Central memory CD4-positive, alpha-beta T cell (primary cell): ENCODE data around the gene VPS18.

Experiments
- DNase-seq: peaks from one replicate; pipeline ENCODE4 v3.0.0; 2022

Gene VPS18

DNA sequence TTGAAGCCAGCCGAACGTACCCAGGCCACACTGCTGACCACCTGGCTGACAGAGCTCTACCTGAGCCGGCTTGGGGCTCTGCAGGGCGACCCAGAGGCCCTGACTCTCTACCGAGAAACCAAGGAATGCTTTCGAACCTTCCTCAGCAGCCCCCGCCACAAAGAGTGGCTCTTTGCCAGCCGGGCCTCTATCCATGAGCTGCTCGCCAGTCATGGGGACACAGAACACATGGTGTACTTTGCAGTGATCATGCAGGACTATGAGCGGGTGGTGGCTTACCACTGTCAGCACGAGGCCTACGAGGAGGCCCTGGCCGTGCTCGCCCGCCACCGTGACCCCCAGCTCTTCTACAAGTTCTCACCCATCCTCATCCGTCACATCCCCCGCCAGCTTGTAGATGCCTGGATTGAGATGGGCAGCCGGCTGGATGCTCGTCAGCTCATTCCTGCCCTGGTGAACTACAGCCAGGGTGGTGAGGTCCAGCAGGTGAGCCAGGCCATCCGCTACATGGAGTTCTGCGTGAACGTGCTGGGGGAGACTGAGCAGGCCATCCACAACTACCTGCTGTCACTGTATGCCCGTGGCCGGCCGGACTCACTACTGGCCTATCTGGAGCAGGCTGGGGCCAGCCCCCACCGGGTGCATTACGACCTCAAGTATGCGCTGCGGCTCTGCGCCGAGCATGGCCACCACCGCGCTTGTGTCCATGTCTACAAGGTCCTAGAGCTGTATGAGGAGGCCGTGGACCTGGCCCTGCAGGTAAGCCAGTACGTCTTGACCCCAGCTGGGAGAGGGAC lies 6.2 kb downstream of the VPS18 start:
- no peak for DNase-seq

DNA sequence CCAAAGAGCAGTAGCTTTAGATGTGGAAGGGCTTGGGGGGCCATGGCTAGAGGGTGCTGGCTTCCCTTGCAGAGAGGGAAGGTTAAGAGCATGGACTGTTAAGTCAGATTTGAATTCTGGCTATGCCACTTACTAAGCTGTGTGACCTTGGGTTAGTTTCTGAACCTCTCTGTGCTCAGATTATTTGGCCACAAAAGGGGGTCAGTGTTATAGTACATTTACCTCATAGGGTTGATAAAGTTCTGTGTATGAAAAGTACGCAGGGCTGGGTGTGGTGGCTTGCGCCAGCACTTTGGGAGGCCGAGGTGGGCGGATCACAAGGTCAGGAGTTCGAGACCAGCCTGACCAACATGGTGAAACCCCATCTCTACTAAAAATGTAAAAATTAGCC lies 6.8 kb downstream of the VPS18 start:
- DNase-seq, result no peak

DNA sequence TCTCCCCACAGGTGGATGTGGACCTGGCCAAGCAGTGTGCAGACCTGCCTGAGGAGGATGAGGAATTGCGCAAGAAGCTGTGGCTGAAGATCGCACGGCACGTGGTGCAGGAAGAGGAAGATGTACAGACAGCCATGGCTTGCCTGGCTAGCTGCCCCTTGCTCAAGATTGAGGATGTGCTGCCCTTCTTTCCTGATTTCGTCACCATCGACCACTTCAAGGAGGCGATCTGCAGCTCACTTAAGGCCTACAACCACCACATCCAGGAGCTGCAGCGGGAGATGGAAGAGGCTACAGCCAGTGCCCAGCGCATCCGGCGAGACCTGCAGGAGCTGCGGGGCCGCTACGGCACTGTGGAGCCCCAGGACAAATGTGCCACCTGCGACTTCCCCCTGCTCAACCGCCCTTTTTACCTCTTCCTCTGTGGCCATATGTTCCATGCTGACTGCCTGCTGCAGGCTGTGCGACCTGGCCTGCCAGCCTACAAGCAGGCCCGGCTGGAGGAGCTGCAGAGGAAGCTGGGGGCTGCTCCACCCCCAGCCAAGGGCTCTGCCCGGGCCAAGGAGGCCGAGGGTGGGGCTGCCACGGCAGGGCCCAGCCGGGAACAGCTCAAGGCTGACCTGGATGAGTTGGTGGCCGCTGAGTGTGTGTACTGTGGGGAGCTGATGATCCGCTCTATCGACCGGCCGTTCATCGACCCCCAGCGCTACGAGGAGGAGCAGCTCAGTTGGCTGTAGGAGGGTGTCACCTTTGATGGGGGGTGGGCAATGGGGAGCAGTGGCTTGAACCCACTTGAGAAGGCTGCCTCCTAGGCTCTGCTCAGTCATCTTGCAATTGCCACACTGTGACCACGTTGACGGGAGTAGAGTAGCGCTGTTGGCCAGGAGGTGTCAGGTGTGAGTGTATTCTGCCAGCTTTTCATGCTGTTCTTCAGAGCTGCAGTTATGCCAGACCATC lies 8.6 kb downstream of the VPS18 start:
- DNase-seq, result no peak

DNA sequence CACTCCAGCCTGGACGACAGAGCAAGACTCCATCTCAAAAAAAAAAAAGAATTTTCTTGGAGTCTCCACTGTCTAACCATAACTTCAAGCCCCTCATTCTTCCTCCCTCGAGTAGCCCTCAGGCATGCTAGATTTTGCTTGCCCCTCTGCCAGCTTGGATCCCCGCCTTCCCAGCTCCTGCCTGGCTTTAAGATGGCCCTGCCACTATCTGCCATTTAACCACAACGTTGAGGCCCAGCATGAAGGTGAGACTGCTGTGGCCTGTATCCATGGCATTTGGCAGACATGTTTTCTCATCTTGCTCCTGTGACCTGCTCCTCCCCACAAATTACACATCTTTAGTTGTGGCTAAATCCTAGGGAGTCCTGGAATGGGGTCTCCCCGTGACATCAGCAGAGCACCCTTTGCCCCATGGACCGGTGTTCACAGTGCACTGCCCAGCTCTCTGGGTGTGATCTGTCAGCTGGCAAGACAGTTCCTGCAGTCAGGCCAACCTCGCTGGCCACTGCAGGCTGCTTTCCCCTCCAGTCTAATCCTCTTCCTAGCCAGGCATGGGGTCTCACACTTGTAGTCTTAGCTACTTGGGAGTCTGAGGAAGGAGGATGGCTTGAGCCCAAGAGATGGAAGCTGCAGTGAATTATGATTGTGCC lies 10.4 kb downstream of the VPS18 start:
- DNase-seq, result no peak

DNA sequence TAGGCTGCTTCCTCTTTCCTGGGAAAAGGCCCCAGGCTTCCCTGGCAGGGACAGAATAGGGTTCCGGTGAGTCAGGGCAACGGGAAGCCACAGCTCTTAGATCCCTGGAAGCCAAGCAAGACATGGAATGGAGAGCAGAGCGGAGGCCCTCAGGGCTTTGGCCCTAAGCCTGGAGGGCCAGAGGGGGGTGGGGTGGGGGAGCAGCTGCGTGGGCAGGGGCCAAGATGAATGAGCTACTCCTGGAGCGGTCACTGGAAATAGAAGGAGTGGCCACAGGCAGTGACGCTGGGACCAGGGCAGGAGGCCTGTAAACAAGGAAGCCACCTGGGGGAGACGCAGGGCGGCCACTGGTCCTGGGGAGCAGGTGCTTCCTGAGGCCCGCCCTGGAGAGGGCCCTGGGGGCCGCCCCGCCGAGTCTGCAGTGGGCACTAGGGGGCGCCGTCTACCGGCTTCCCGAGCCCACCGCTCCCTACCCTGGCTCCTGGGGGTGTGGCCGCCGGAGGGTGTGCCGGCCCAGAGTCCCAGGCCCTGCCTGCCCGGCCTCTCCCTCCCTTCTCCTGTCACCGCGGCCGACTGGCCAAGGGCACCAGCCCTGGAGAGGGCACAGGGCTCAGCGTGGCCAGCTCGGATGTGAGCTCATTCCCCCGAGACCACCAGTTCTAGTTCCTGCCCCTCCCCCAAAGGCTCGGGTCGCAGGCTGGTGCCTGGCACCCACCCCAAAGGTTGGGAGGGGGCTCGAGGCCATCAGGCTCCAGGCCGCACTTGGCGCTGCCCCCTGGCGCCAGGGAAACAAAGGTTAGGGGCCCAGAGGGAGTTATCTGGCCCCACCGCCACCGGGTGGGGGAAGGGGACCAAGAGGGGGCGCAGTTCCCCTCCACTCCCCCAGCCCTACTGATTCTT lies 12.1 kb downstream of the VPS18 start:
- DNase-seq, result peak; percentile 63

DNA sequence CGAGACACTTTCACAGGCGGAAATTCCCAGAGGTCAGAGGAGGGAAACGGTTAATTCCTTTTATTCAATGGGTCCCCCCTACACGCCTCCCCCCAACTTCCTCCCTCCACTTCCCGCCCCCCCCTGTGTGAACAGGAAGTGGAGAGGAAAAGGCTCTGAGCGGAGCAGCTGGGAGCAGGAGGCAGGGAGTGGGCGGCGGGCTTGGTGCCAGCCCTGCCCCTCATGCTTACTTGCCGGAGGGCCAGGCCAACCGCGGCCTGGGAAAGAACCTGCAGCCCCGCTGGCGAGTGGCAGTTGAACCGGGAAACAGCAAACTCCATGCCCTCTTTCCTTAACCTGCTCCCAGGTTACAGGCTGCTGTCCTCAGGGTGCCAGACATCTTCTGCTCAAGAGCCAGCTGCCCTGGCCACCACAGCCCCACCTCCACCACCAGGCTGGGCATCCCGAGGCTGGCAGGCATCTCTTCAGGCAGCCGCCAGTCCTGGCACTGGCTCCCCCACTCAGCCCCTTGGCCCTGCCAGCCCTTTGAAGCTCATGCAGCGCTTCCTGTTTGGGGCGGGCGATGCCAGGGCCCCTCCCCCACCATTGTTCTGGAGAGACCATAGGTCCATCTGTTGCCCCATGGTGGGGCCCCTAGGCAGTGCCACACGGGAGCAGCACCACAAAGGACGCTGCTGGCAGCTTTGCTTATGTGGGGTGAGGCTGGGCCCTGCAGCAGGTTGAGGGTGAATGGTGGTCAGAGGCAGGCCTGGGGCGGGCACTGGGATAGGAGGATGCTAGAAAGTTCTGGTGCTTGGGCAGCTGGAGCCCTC lies 12.9 kb downstream of the VPS18 start:
- DNase-seq, result peak; percentile 54

DNA sequence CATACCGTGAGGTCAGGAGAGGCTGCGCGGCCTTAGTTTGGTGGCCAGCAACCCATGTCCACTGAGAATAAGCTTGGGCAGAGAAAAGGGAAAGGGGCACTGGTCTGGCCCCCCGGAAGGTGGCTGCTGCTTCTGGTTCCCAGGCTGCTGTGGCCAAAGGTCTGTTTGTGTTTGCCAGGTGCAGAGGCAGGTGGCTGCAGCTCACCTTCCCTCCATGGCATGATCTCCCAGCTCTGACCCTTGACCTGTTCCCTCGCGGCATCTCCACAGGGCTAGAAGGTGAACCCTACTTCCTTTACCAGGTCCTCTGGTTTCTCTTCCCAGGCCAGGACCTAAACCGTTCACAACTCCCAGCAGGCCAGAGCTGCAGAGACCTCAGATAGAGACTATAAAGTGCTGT lies 13.8 kb downstream of the VPS18 start:
- DNase-seq, result no peak

DNA sequence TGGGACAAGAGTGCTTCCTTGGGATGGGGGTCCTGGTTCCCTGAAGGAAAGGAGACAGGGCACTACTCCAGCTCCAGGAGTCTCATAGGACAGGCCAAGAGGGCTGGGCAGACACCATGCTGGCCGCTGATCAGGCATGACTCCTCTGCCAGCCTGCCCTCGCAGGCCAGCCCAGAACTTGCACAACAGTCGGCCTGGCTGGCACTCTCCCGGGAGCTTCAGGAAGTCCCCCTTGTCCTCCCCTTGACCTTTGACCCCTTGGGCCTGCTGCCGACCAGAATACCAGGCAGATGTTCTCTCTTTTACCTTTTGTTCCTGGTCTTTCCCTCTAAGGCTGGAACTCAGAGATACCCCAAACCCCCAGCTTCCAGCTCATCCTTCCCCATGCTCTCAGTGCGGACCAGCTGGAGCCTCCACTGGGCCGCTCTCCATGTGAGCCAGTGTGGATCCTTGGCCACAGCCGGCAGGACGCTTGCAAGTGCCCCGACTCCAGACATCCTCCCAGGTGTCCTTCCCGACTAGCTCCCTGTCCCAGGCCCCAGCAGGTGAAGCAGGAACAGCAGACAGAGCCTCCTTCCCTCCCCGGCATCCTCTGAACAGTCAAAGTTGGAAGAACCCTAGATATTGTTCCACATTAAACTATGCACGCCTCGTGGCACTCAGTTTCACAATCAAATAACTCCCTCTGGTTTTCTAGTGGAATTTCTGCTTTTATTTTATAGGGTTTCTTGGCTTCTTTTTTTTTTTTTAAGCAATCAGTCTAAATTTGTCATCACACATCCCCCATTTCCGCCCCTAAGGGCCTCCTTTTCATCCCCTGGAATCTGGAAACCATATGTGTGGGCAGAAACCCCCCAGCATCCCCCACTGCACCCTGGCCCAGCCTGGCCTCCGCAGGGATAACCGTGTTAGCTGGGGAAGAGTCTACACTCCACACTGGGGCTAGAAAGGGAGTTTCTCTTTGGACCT lies 15.7 kb downstream of the VPS18 start:
- DNase-seq, result no peak

DNA sequence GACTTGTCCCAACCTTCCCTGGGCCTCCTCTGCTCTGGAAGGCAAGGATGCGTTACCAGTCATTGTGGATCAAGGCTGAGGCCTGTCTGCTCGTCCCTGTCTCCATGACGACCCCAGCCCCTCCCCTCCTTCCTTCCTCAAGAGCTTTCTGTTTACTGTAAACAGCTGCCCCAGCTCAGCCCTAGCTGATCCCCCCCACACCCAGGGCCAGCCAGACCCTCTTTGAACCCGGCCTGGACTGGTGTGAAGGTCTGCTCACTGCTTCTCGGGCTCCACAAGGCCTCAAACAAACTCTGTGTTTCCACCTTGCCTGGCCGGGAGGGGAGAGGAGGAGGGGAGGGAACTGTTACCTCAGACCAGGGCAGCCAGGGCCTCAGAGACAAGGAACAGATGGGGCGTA lies 16.9 kb downstream of the VPS18 start:
- DNase-seq, result no peak

DNA sequence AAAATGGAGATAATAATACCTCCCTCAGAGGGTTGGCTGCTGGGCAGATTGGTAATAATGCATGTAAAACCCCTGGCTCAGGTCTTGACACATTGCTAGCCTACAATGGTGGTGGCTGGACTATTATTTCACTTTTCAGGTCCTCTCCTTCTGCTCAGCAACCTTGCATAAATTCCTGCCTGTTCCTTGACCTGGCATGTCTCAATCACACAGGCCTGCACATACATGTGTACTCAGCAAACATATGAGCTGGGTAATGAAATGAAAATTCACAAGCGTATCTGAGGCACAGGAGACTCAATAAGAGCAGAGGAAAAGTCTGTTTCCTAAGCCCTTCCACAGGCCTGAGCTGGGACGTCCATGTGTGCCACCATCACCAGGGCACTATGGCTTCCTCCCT lies 17.4 kb downstream of the VPS18 start:
- DNase-seq, result no peak

DNA sequence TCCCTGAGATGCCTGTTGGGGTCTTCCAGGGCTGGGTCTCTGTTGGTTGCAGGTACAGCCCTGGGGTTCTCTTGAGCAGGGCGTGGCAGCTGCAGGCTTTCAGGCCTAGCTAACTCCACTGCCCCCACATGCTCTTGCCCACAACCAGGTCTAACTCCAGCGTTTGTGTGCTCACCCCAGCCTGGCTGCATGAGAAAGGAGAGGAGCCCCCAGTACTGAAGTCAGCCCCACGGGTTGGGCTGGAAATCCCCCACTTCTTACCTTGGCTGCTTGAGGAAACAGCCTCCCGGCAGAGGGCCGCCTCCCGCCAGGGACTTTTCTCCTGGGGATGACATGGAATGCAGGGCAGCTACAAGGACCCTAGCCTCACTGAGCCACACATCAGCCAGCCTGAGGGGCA lies 18.2 kb downstream of the VPS18 start:
- DNase-seq, result no peak

DNA sequence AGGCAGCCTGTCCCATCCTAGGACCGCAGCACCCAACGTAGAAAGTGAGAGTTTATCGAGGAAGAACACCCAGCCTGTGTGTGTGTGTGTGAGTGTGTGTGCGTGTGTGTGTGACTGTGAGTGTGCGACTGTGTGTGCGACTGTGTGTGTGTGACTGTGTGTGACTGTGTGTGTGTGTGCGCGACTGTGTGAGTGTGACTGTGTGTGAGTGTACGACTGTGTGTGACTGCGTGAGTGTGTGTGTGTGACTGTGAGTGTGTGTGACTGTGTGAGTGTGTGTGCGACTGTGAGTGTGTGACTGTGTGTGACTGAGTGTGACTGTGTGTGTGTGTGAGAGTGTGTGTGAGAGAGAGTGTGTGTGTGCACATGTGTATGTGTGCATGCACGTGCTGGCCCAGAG lies 19.8 kb downstream of the VPS18 start:
- DNase-seq, result no peak

DNA sequence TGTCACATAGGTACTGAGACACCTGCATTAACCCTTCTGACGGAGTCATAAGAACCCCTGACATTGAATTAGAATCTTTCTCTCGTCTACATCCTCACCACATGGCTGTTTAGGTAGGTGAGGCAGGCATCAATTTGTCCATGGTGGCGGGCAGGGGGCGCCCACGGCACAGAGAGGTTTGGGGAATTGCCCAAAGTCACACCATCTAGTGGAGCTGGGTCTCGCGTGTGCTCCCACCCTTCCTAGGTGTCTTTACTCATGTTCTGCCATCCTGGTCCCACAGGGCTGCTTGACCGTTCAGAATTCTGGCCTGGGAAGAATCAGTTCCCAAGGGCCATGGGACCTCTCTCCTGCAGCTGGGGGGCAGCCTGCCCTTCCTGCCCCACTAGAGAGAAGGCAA lies 20.2 kb downstream of the VPS18 start:
- no peak for DNase-seq

DNA sequence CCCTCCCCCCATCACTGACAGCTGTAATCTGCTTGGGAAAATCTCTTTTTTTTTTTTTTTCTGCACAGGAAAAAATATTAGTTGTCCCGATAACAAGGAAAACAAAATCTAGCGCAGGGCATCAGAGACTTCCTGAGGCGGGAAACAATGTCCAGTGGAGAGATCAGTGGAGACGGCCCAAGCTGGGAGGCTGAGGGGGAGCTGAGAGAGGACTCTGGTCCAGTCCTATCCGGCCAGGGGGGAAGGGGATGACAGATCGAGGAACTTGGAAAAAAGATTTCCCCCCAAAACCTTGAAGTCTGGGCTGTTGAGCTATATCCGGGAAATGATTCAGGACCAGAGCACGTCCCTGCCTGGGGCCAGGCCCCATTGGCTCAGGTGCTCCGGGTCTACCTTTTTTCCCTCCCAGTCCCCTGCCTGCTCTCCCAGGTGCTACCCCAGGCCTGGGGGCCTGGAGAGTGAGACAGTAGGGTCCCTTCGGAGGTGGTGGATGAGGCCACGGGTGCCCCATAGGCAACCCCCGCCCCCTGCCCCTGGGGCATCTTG lies 20.9 kb downstream of the VPS18 start:
- DNase-seq, result no peak

DNA sequence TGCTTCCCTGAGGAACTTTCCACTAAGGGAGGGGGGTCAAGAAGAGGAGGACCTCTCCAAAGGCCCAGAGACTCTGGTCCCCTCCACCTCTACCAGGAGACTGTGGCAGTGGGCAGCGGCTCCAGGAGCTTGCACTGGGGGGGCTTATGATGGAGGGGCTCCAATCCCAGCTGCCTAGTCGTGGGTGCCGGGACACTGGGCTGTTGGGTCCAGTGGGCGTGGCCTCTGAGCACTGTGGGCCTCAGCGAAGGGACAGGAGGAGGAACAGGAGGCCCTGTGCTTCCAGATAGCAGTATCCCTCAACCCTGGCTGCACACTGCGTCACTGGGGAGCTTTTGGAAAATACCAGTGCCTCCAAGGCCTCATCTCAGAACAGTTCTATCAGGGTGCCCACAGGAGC lies 21.4 kb downstream of the VPS18 start:
- DNase-seq, result no peak

DNA sequence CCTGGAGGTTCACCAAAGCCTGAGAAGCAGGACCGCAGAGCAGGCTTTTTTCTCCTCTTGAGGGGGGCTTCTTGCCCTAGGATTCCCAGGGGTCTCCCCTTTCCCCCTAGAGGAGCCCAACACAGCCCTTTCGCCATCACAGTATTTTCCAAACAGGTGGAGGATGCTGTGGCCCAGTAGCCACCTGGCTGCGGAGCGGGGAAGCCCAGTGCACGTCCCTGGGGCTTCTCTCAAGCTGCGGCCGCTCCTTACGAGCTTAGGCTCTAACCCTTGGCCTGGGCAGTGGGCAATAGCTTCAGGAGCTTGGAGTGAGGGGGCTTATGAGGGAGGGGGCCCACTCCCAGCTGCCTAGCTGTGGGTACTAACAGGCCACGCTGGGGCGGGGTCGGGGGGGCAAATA lies 23.3 kb downstream of the VPS18 start:
- DNase-seq, result no peak

DNA sequence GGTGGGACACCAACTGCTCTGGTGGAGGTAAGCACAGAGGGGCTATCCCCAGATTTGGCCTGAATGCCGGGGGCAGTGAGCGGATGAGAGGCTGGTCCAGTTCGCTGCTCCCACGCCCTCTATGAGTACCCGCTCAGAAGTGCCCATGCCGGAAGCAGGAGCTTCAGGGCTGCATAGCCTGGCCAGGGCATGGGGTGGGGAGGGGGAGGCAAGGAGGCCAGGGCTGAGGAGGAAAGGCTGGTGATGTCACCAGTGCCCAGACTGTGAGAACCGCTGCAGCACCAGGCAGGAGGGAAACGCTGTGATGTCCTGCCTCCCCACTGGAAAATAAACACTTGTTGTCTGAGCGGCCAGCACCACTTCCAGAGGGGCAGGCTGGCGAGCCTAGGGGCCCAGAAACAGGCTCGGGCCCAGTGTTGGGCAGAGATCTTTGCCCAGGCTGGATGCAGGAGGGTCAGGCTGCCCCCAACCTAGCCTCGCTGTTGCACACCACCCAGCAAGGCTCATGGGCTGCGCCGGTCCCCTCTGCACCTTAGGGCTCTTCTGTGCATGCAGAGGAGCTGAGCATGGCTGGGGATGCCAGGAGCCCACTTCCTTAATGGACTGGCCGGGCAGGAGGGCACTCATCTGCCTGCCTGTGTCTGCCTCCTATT lies 24.0 kb downstream of the VPS18 start:
- no peak for DNase-seq

DNA sequence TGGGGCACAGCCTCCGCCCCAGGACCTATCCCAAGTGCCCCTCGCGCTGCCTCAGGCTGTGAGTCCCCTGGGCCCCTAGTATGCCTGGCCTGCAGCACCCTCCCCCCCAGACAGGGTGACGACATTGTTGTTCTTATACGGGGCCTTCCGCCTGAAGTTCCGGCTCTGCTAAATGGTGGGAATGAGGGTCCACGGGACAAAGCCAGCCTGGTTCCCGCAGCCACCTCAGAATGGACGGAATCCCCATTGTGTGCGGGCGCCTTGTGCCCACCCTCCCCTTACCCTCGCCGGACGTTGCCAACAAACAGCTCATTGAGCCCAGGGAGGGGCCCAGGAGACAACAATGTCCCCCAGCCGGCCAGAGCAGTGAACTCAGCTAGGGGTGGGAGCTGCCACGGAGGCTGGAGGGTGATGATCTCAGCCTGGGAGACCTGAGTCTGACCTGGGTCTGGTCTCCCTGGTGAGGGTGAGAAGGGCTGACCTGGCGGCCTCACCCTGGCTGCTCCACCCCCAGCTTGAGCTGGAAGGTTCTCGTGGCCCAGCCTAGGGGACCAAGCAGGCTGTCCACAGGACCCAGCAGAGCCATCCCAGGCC lies 24.6 kb downstream of the VPS18 start:
- DNase-seq, result no peak
